Measurements from ENCODE around the gene QKI. TPM values are rescaled to one million over a fixed set of nuclear protein-coding genes. Genes with fewer than 3 reads are reported as not detected.
"Not testable (repeated sequence)": the region's sequence is repeated elsewhere in the genome, so short reads cannot be mapped to it uniquely, and the experiment has no call there.

QKI gene
- polyA plus RNA-seq, 5 donors = 80.1 to 162 (median 158) TPM

- no peak for DNase-seq
Observed at GRCh38 chr6:163576114-163576513, 161.6 kb downstream of the QKI start.

- DNase-seq = no peak
Observed at GRCh38 chr6:163577404-163577803, 162.9 kb downstream of the QKI start.

GRCh38 chr6:163579111-163579879 lies 164.8 kb downstream of the QKI start:
- no peak for DNase-seq

GRCh38 chr6:163579880-163580295 lies 165.4 kb downstream of the QKI start:
- no peak for DNase-seq

- DNase-seq = no peak
Observed at GRCh38 chr6:163580311-163581030, 166.0 kb downstream of the QKI start.

GRCh38 chr6:163583558-163583957 lies 169.0 kb downstream of the QKI start:
- no peak for DNase-seq

GRCh38 chr6:163585932-163586437 lies 171.5 kb downstream of the QKI start:
- no peak for DNase-seq

GRCh38 chr6:163586888-163587287 lies 172.4 kb downstream of the QKI start:
- DNase-seq = no peak

GRCh38 chr6:163588220-163588919 lies 173.9 kb downstream of the QKI start:
- no peak for DNase-seq

- DNase-seq = no peak
Observed at GRCh38 chr6:163589387-163589786, 174.9 kb downstream of the QKI start.

GRCh38 chr6:163590132-163590531 lies 175.6 kb downstream of the QKI start:
- not testable (repeated sequence) for DNase-seq

GRCh38 chr6:163592872-163593271 lies 178.4 kb downstream of the QKI start:
- DNase-seq = no peak

GRCh38 chr6:163596174-163596573 lies 181.7 kb downstream of the QKI start:
- no peak for DNase-seq

GRCh38 chr6:163599136-163599535 lies 184.6 kb downstream of the QKI start:
- DNase-seq = no peak

- no peak for DNase-seq
Observed at GRCh38 chr6:163599684-163600083, 185.2 kb downstream of the QKI start.

- DNase-seq = no peak
Observed at GRCh38 chr6:163600331-163600730, 185.8 kb downstream of the QKI start.

- no peak for DNase-seq
Observed at GRCh38 chr6:163600781-163601180, 186.3 kb downstream of the QKI start.

- DNase-seq = no peak
Observed at GRCh38 chr6:163602851-163603250, 188.3 kb downstream of the QKI start.

GRCh38 chr6:163603395-163603794 lies 188.9 kb downstream of the QKI start:
- DNase-seq = no peak

- no peak for DNase-seq
Observed at GRCh38 chr6:163605385-163606097, 191.0 kb downstream of the QKI start.

GRCh38 chr6:163607792-163608191 lies 193.3 kb downstream of the QKI start:
- DNase-seq = no peak

- DNase-seq = no peak
Observed at GRCh38 chr6:163608204-163608644, 193.7 kb downstream of the QKI start.

All from right lung (tissue), 5 donors.